Left ventricle myocardium inferior (tissue), 1 donor: ENCODE data around the gene RBAK. TPM values are rescaled to one million over a fixed set of nuclear protein-coding genes. Genes with fewer than 3 reads are reported as not detected.

Experiments used
- DNase-seq: peaks from one replicate; pipeline ENCODE4 v3.0.0-alpha.2; 2020
- H3K27ac ChIP-seq: fragments of 200-600 bp; replicated peaks from 2 replicates; pipeline ENCODE4 v1.8.0; 2021
- H3K27me3 ChIP-seq: fragments of 200-600 bp; 2 replicates; pipeline ENCODE4 v1.8.0; 2021; ENCODE audit warnings: low read depth
- H3K36me3 ChIP-seq: fragments of 200-600 bp; 2 replicates; pipeline ENCODE4 v1.8.0; 2021
- H3K4me1 ChIP-seq: fragments of 200-600 bp; 2 replicates; pipeline ENCODE4 v1.8.0; 2021
- H3K4me3 ChIP-seq: fragments of 200-600 bp; 2 replicates; pipeline ENCODE4 v1.8.0; 2021; ENCODE audit warnings: mild to moderate bottlenecking, moderate library complexity
- H3K9me3 ChIP-seq: fragments of 200-600 bp; replicated peaks from 2 replicates; pipeline ENCODE4 v1.8.0; 2021
- CTCF ChIP-seq: fragments of 200-600 bp; IDR thresholded peaks from 2 replicates; pipeline ENCODE4 v1.8.0; 2021; ENCODE audit warnings: antibody characterized with exemption, mild to moderate bottlenecking, borderline replicate concordance
- intact Hi-C: fragments of 100-400 bp; cut with micrococcal nuclease; formaldehyde crosslinking; loops from one replicate; pipeline ENCODE4 v1.11.0; 2022
- total RNA-seq: library from RNA; stranded (reverse); fragmentation: NEBNext Ultra II Directional; extraction: Animal tissue kit (Norgen Biotek cat#: 25700); gene quantifications from one replicate; pipeline ENCODE4 v1.2.1, GENCODE V29; 2021
- donor health status: DM: no; HTN: yes; CAD: no; lungs with severe emphysema.

RBAK gene
- total RNA-seq, 1 donor from 2014 or later: 8.4 TPM

GRCh38 chr7:5117095-5117970 is 71.7 kb downstream of the RBAK start:
- intact Hi-C loops: no loop called here

More at GRCh38 chr7:5117095-5117970, 71.7 kb downstream of the RBAK start:
- no peak for DNase-seq
- Histone ChIP-seq H3K36me3 (no peaks in the 10 kb centered on the region), H3K27me3 (peaks cover 58% of the 10 kb centered on the region), H3K27ac (no peak overlapping the region), H3K4me3 (no peak overlapping the region), H3K4me1 (no peaks in the 10 kb centered on the region), H3K9me3 (no peaks in the 10 kb centered on the region)
- no peak for TF ChIP-seq CTCF

Other genes starting within 250 kb of the RBAK start
- gene PAPOLB, start 183.8 kb upstream of the RBAK start, total RNA-seq: 0.05 TPM
- 4.5 TPM for gene RADIL, start 162.1 kb upstream of the RBAK start, total RNA-seq
- not detected for gene MMD2, start 86.7 kb upstream of the RBAK start, total RNA-seq
- 46.2 TPM for gene WIPI2, start 144.4 kb downstream of the RBAK start, total RNA-seq
- 3.7 TPM for gene SLC29A4, start 237.1 kb downstream of the RBAK start, total RNA-seq